Globus pallidus (tissue), 1 donor: ENCODE data around the gene BARX2.

Source experiments
- DNase-seq: peaks from one replicate; pipeline ENCODE4 v3.0.0-alpha.2; 2015; ENCODE audit warnings: low spot score

The BARX2 gene

DNA sequence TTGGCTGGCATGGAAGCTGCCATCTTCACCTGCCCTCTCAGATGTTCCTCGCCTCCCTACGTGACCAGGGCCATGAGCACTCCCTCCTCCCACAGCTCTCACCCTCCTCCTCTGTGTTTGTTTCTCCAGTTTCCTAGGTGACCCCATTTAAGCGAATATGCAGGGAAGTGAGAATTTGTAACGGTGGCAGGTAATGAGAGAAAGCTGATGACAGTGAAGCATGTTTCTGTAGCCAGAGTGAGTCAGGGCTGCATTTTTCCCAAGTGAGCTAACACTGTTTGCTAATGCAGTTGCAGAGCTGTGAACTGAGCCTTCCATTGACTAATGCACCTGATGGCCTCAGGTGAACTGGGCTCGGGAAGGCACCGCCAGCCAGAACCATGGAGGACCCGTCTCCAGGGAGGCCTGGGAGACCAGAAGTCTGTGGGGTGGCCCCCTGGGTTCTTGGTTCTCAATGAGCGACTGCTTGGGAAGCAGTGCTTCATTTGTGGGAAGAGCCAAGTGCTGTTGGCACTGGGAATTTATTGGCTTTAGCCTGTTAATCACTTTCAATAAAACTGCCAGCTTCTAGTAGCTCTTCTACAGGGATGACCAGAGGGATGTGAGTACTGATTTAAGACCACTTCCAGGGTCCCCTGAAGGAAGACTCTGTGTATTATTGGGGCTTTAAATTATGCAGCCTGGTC is 64.5 kb downstream of the BARX2 start:
- DNase-seq, result no peak

DNA sequence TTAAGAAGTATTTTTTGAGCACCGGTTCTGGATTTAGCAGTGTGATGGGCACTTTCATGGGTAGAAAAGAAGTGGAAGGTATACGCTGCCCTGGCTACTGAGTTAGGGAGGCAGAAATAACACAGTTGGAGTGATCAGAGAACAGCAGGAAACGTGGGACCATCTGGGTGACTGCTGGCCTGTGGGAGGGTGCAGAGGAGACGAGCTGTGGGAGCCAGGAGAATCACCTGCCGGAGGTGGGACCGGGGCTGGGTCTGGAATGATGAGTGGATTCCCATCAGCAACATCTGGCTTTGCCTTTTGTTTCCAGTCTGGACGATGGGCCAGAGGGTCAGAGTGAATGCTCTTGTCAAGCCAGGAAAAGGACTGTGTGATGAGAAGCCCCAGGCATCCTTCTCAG is 66.5 kb downstream of the BARX2 start:
- DNase-seq, result no peak

- DNase-seq, result no peak
Measured at GRCh38 chr11:129443276-129443675, 67.6 kb downstream of the BARX2 start.

- no peak for DNase-seq
Measured at GRCh38 chr11:129444274-129444673, 68.6 kb downstream of the BARX2 start.

- DNase-seq, result no peak
Measured at GRCh38 chr11:129445226-129445625, 69.6 kb downstream of the BARX2 start.

DNA sequence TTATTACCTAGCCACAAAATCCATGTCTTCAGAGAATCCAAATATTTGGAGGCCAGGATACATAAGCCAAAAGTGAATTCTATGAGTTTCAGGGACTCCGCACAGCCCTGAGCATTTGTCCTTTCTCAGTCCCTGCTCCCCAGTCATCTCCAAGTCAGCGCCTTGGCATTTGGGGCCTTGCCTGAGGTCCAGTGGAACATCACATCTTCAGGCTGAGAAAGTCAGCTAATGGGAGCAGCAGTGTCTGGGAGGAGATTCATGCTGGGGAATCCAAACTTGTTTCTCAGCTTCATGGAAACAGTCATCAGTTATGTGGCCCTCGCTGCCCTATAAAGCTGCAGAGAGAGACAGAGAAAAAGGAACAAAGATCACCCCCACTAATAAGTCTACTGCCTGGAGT is 70.9 kb downstream of the BARX2 start:
- no peak for DNase-seq

- no peak for DNase-seq
Measured at GRCh38 chr11:129447654-129448239, 72.1 kb downstream of the BARX2 start.

DNA sequence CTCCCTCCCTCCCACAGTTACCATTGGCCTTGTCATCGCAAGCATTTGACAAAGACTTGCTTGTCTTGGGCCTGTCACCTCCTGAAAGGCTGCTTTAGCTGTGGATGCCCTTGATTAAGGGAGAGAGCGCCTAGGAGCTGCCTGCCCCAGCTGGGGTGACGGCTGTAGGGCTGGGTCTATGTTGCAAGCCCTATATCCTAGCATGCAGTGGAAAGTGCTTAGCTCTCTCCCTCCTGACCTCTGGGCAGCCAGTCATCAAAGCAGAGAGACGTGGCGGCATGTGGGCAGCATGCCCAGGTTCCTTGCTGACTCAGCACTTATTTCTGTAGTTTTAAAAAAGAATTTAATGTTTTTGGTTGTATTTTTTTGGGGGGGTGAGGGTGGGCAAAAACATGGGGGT is 75.9 kb downstream of the BARX2 start:
- peak; percentile 25 for DNase-seq

- peak; percentile 40 for DNase-seq
Measured at GRCh38 chr11:129453293-129453721, 77.7 kb downstream of the BARX2 start.

DNA sequence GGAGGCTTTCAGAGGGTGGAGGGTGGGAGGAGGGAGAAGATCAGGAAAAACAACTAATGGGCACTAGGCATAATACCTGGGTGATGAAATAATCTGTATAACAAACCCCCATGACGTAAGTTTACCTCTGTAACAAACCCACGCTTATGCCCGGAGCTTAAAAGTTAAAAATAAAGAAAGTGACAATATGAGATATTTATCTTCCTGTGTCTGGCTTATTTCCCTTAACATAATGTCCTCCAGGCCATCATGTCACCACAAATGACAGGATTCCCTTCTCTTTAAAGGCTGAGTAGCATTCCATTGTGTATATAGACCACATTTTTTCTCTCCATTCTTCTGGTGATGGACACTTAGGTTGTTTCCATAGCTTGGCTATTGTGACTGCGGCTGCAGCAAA is 79.5 kb downstream of the BARX2 start:
- no peak for DNase-seq

DNA sequence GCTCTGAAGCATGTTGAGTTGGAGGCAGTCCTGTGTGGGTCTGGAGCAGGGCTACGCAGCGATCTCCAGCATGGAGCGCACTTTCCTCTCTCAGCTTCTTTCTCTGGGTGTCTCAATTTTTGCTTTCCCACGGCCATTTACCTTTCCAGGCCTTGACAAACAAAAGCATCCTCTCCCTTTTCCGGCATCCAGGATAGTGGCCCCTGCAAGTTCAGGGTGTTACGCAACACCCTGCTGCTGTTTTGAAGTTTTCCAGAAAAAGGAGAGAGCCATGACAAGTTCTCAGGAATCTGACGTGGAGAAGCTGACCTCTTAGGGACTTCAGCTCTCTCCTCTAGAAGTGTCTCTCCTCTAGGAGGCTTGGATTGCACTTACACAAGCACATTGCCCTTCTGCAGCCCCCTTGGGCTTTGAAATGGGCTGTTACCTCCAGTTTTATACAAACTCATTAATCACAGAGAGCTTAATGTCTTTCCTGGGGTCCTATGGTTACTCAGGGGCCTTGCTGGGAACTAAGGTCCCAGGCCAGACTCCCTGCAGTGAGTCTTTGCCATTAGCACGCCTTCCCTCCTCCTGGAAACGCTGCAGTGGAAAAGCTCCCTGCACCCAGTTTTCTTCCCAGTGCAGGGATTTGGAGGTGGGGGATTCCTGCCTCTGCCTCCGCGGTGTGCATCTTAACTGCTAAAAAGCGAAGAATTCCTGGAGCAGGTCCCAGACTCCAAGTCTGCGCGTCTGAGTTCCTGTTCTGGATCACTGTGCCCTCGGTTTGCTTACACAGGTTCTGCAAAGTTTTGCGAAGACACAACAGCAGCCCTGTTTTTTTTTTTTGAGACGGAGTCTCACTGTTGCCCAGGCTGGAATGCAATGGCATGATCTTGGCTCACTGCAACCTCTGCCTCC is 80.4 kb downstream of the BARX2 start:
- no peak for DNase-seq

DNA sequence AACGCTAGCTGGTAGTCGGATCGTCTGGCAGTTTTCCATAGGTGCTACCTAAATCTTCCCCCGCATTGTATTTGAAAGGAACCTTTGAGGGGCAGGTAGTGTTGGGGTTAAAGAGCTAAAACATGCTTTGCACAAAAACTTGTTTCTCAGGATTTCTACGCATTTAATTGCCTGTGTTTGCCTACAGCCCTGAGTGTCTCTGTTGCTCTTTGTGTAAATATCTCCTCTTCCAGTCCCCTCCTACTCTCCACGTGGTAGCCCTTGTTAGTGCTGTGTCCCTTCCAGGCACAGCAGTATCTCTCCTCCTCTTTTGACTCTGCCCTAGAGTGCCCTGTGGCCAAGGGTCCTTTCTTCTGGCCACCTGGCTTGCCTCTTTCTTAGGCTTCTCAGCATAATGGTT is 81.7 kb downstream of the BARX2 start:
- no peak for DNase-seq

DNA sequence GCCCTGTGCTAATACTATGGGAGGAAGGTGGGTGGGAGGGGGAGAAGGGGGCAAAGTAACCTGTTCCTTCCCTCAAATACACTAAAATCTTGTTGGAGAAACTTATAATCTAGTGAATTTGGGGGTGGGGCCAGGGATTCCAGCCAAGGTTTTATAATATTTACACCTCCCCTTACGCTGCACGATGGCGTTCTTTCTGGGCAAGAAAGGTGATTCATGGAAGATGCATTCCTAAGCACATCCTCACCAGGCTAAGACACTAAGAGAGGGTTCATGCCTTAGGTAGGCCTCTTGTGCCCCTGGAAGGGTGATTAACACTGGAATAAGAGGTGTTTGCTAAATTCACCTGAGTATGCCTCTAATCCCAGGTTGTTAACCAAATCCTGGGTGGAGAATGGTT is 82.6 kb downstream of the BARX2 start:
- DNase-seq, result no peak

DNA sequence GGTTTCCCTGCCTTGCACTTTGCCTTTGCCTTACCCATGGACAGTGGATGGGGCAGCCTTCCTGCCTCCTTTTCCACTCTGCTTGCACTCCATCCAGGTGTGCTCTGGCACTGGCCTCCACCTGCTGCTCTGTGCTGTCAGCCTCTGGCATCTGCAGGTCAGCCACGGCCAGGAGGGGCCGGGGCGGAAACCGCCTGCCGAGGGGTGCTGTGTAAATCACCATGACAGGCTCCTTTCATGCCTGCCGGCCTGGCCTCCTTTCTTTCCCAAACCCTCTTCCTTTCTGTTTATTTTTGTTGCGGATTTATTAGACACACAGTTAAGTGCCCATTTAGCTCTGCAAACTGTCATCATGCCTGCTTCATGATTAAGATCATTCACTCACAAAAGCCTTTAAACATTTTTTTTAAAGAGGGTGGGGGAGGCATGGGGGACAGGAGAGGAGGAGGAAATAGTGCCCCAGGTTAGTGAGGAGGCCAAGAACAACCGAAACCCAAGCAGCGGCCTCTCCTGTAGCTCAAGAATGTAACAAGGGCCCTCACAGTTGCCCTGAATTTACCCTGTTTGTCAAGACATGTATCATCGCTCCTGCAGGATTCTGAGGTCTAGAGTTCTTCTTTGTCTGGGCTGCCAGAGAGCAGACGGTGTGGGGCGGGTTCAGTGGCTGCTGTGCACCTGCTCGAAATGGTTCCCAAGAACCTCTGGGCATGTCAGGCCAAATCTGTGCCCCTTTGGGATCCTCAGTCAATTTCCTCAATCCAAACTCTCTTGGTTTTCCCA is 83.3 kb downstream of the BARX2 start:
- DNase-seq, result no peak

GRCh38 chr11:129460714-129461113 is 85.1 kb downstream of the BARX2 start:
- DNase-seq, result no peak

- DNase-seq, result no peak
Measured at GRCh38 chr11:129484068-129484467, 108.4 kb downstream of the BARX2 start.

GRCh38 chr11:129489249-129489648 is 113.6 kb downstream of the BARX2 start:
- DNase-seq, result no peak

DNA sequence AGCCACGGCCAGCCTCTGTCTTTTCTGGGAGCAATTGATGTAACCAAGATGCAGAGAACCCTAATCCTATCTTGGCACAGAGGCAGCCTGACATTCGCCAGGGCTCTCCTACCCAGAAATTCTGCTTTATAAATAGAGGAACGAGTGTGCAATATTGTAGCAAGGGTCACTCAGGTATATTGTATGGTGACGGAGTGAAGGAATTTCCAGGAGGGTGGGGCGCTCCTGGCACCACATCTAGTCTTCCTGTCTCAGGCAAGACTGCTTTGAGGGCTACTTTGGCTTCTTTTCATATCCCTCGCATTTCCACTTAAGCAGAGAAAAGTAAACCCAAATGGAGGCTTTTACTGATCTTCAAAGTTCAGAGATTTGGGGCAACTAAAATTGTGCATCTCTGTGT is 114.4 kb downstream of the BARX2 start:
- no peak for DNase-seq

DNA sequence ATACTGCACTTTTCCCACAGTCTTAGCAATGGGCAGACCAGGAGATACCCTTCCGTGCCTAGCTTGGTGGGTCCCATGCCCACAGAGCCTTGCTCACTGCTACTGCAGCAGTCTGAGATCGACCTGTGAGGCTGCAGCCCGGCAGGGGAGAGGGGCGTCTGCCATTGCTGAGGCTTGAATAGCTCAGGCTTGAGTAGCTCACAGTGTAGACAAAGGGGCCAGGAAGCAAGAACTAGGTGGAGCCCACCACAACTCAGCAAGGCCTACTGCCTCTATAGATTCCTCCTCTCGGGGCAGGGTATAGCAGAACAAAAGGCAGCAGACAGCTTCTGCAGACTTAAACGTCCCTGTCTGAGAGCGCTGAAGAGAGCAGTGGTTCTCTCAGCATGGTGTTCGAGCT is 118.1 kb downstream of the BARX2 start:
- DNase-seq, result no peak
